Osteocyte (in vitro differentiated cells): ENCODE results near the gene CD3E. TPM values are rescaled to one million over a fixed set of nuclear protein-coding genes. Genes with fewer than 3 reads are reported as not detected.
"Not testable (repeated sequence)": the region's sequence is repeated elsewhere in the genome, so short reads cannot be mapped to it uniquely, and the experiment has no call there.

ENCODE experiments used
- DNase-seq: peaks from one replicate; pipeline ENCODE4 v3.0.0; 2021; ENCODE audit warnings: mixed read lengths; ENCODE audit not compliant: unreplicated experiment; ENCODE audit errors: extremely low spot score
- H3K27ac Mint-ChIP-seq: one replicate; pipeline ENCODE4 v1.8.0; 2021; ENCODE audit warnings: mild to moderate bottlenecking, mixed read lengths; ENCODE audit not compliant: unreplicated experiment
- H3K27me3 Mint-ChIP-seq: one replicate; pipeline ENCODE4 v1.8.0; 2021; ENCODE audit warnings: mixed read lengths; ENCODE audit not compliant: unreplicated experiment
- H3K36me3 Mint-ChIP-seq: one replicate; pipeline ENCODE4 v1.8.0; 2021; ENCODE audit warnings: mixed read lengths; ENCODE audit not compliant: unreplicated experiment
- H3K4me1 Mint-ChIP-seq: one replicate; pipeline ENCODE4 v1.8.0; 2021; ENCODE audit warnings: mixed read lengths; ENCODE audit not compliant: unreplicated experiment
- H3K4me3 Mint-ChIP-seq: one replicate; pipeline ENCODE4 v1.8.0; 2021; ENCODE audit warnings: mild to moderate bottlenecking, moderate library complexity, mixed read lengths; ENCODE audit not compliant: unreplicated experiment
- H3K9me3 Mint-ChIP-seq: one replicate; pipeline ENCODE4 v1.8.0; 2021; ENCODE audit warnings: mixed read lengths; ENCODE audit not compliant: unreplicated experiment
- total RNA-seq: library from RNA; stranded (reverse); gene quantifications from 2 replicates; pipeline ENCODE4 v1.2.1, GENCODE V29; 2021
- TF ChIP-seq, protein P1 (sequence below): fragments of 200-600 bp; sonication (generic); IDR thresholded peaks from 2 replicates; pipeline ENCODE4 v1.5.0; 2021; ENCODE audit warnings: antibody characterized with exemption, mild to moderate bottlenecking, moderate library complexity

The CD3E gene
- total RNA-seq, 1 donor from 2014 or later = not detected

GRCh38 chr11:118295815-118296454 lies 8.6 kb upstream of the CD3E start:
- H3K27ac Mint-ChIP-seq = no peak overlapping the region
- H3K36me3 Mint-ChIP-seq = no peaks in the 10 kb centered on the region
- TF ChIP-seq, protein P1, sequence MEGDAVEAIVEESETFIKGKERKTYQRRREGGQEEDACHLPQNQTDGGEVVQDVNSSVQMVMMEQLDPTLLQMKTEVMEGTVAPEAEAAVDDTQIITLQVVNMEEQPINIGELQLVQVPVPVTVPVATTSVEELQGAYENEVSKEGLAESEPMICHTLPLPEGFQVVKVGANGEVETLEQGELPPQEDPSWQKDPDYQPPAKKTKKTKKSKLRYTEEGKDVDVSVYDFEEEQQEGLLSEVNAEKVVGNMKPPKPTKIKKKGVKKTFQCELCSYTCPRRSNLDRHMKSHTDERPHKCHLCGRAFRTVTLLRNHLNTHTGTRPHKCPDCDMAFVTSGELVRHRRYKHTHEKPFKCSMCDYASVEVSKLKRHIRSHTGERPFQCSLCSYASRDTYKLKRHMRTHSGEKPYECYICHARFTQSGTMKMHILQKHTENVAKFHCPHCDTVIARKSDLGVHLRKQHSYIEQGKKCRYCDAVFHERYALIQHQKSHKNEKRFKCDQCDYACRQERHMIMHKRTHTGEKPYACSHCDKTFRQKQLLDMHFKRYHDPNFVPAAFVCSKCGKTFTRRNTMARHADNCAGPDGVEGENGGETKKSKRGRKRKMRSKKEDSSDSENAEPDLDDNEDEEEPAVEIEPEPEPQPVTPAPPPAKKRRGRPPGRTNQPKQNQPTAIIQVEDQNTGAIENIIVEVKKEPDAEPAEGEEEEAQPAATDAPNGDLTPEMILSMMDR = peak; percentile 43
- peaks cover 26% of the 10 kb centered on the region for H3K27me3 Mint-ChIP-seq
- no peaks in the 10 kb centered on the region for H3K9me3 Mint-ChIP-seq
- DNase-seq = no peak
- H3K4me3 Mint-ChIP-seq = no peak overlapping the region
- no peaks in the 10 kb centered on the region for H3K4me1 Mint-ChIP-seq

DNA sequence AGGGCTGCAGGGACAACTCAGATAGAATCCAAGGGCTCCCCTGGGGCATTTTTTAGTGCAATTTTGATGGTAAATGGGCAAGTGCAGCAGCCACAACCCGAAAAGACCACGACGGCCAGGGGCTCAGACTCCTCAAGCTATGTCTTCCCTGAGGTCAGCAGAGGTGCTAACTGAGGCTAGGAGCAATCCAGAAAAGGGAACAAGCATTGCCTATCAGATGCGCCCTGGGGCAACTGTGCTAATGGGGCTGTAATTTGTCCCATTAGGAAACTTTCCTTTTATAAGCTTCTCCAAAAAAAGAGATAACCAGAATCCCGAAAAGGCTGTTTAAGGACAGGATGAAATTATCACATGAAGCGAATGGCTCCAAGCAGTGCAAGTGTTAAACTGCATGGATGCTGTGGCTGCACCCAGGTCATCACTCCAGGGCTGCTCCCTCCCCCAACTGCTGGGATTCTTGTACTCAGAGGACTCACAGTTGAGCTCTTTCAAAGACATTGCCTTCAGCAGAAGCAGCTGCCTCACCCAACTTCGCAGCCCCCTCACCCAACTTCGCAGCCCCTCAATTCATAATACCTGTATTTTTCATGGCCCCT lies 2.8 kb upstream of the CD3E start:
- H3K4me1 Mint-ChIP-seq = no peaks in the 10 kb centered on the region
- TF ChIP-seq, protein P1 = no peak
- no peak for DNase-seq
- no peaks in the 10 kb centered on the region for H3K36me3 Mint-ChIP-seq
- H3K9me3 Mint-ChIP-seq = no peaks in the 10 kb centered on the region
- peaks cover 34% of the 10 kb centered on the region for H3K27me3 Mint-ChIP-seq
- no peak overlapping the region for H3K4me3 Mint-ChIP-seq
- H3K27ac Mint-ChIP-seq = no peak overlapping the region

- Mint-ChIP-seq H3K36me3 (no peaks in the 10 kb centered on the region), H3K4me1 (no peaks in the 10 kb centered on the region), H3K27ac (no peak overlapping the region), H3K9me3 (no peaks in the 10 kb centered on the region), H3K4me3 (no peak overlapping the region), H3K27me3 (peaks cover 42% of the 10 kb centered on the region)
- TF ChIP-seq, protein P1 = no peak
- DNase-seq = no peak
Observed at GRCh38 chr11:118304227-118304567, 333 bp upstream of the CD3E start.

DNA sequence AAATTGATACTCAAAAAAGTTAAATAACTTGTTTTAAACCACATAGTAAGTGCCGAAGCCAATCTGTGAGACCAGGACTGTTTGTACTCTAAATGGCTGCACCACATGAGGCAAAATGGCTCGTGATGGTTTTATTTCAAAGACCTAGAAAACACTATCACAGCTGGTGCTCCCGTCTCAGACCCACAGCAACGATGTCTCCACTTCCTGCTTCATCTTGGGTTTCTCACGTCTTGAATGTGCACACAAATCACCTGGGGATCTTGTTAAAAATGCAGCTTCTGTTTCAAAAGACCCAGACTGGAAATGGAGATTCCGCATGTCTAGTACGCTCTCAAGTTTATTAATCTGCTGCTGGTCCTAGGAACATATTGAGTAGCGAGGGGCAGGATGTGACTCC lies 1.2 kb downstream of the CD3E start:
- DNase-seq = no peak
- Mint-ChIP-seq H3K4me1 (no peaks in the 10 kb centered on the region), H3K36me3 (no peaks in the 10 kb centered on the region), H3K27ac (no peak overlapping the region), H3K27me3 (peaks cover 46% of the 10 kb centered on the region), H3K4me3 (no peak overlapping the region), H3K9me3 (no peaks in the 10 kb centered on the region)
- TF ChIP-seq, protein P1 = no peak

DNA sequence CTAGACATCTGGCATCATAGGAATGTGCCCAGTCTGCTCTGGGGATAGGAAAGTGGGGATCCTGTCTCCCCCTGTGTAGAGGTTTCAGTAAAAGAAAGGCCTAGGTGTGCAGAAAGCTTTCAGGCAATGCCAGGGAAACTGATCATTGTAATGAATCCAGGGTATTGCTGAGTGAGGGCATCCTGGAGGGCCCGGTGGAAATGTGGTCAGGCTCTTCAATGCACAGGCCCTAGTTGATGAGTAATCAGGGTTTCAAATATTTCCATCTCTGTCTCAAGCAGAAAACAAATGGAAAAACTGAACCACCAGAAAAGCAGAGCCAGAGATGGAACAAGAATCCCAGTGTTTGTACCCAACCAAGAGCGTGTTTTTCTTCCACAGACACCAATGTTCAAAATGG lies 2.0 kb downstream of the CD3E start:
- TF ChIP-seq, protein P1 = no peak
- no peaks in the 10 kb centered on the region for H3K36me3 Mint-ChIP-seq
- no peaks in the 10 kb centered on the region for H3K9me3 Mint-ChIP-seq
- no peak overlapping the region for H3K4me3 Mint-ChIP-seq
- no peak overlapping the region for H3K27ac Mint-ChIP-seq
- no peaks in the 10 kb centered on the region for H3K4me1 Mint-ChIP-seq
- H3K27me3 Mint-ChIP-seq = peaks cover 46% of the 10 kb centered on the region
- DNase-seq = no peak

GRCh38 chr11:118308995-118309528 lies 4.5 kb downstream of the CD3E start:
- H3K9me3 Mint-ChIP-seq, H3K36me3 Mint-ChIP-seq, H3K4me1 Mint-ChIP-seq, DNase-seq, H3K27ac Mint-ChIP-seq, H3K4me3 Mint-ChIP-seq: not testable (repeated sequence)
- peaks cover 44% of the 10 kb centered on the region for H3K27me3 Mint-ChIP-seq
